Measurements from ENCODE around the gene JAZF1.

The JAZF1 gene

GRCh38 chr7:28208506-28208905 lies 27.9 kb upstream of the JAZF1 start:
- Histone ChIP-seq H3K36me3 (no peaks in the 10 kb centered on the region), H3K27me3 (no peaks in the 10 kb centered on the region), H3K4me3 (no peak overlapping the region), H3K9me3 (no peaks in the 10 kb centered on the region), H3K4me1 (no peaks in the 10 kb centered on the region), H3K27ac (no peak overlapping the region)
- DNase-seq: no peak
- TF ChIP-seq, protein P1, sequence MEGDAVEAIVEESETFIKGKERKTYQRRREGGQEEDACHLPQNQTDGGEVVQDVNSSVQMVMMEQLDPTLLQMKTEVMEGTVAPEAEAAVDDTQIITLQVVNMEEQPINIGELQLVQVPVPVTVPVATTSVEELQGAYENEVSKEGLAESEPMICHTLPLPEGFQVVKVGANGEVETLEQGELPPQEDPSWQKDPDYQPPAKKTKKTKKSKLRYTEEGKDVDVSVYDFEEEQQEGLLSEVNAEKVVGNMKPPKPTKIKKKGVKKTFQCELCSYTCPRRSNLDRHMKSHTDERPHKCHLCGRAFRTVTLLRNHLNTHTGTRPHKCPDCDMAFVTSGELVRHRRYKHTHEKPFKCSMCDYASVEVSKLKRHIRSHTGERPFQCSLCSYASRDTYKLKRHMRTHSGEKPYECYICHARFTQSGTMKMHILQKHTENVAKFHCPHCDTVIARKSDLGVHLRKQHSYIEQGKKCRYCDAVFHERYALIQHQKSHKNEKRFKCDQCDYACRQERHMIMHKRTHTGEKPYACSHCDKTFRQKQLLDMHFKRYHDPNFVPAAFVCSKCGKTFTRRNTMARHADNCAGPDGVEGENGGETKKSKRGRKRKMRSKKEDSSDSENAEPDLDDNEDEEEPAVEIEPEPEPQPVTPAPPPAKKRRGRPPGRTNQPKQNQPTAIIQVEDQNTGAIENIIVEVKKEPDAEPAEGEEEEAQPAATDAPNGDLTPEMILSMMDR (IDR thresholded peaks at IDR 0.05): no peak
- intact Hi-C loops (cut with DNase I; ENCODE audit: low total_unique reads): no loop called here

GRCh38 chr7:28207486-28208158 lies 27.0 kb upstream of the JAZF1 start:
- Histone ChIP-seq H3K36me3 (no peaks in the 10 kb centered on the region), H3K27me3 (no peaks in the 10 kb centered on the region), H3K9me3 (no peaks in the 10 kb centered on the region), H3K4me3 (no peak overlapping the region), H3K27ac (no peak overlapping the region), H3K4me1 (no peaks in the 10 kb centered on the region)
- DNase-seq: no peak
- TF ChIP-seq, protein P1 (IDR thresholded peaks at IDR 0.05): no peak
- intact Hi-C loops (cut with DNase I; ENCODE audit: low total_unique reads): no loop called here

DNA sequence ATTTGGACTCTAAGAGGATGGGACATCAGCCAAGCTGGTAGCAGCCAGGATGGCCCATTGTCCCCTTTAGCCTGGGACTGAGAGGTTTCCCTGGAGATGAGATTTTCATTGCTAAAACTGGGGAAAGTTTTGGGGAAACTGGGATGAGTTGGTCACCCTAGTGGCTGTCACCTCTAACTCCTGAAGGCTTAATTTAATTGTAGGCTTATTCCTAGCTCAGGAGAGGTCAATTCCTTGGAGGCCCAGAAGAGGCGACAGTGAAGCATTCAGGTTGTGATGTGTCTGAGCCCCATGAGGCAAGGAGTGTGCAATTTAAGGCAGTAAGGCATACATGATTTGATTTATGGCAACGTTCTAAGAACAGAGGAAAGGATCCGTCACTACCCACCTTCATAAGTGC lies 24.9 kb upstream of the JAZF1 start:
- no peaks in the 10 kb centered on the region for H3K9me3 ChIP-seq
- no peak overlapping the region for H3K27ac ChIP-seq
- no peaks in the 10 kb centered on the region for H3K27me3 ChIP-seq
- no peak for DNase-seq
- H3K36me3 ChIP-seq: no peaks in the 10 kb centered on the region
- no peaks in the 10 kb centered on the region for H3K4me1 ChIP-seq
- intact Hi-C loops (cut with DNase I; ENCODE audit: low total_unique reads): no loop called here
- H3K4me3 ChIP-seq: no peak overlapping the region
- TF ChIP-seq, protein P1 (IDR thresholded peaks at IDR 0.05): no peak

- TF ChIP-seq, protein P1 (IDR thresholded peaks at IDR 0.05): no peak
- H3K27me3 ChIP-seq: no peaks in the 10 kb centered on the region
- no peak for DNase-seq
- H3K36me3 ChIP-seq: no peaks in the 10 kb centered on the region
- intact Hi-C loops (cut with DNase I; ENCODE audit: low total_unique reads): no loop called here
- H3K4me3 ChIP-seq: no peak overlapping the region
- no peaks in the 10 kb centered on the region for H3K9me3 ChIP-seq
- no peak overlapping the region for H3K27ac ChIP-seq
- H3K4me1 ChIP-seq: no peaks in the 10 kb centered on the region
These were observed 23.1 kb upstream of the JAZF1 start for GRCh38 chr7:28203508-28204240.

GRCh38 chr7:28202222-28202621 lies 21.6 kb upstream of the JAZF1 start:
- Histone ChIP-seq H3K27me3 (no peaks in the 10 kb centered on the region), H3K4me3 (no peak overlapping the region), H3K4me1 (no peaks in the 10 kb centered on the region), H3K27ac (no peak overlapping the region), H3K9me3 (no peaks in the 10 kb centered on the region), H3K36me3 (no peaks in the 10 kb centered on the region)
- intact Hi-C loops (cut with DNase I; ENCODE audit: low total_unique reads): no loop called here
- TF ChIP-seq, protein P1 (IDR thresholded peaks at IDR 0.05): no peak
- DNase-seq: no peak

Data from tibial artery (tissue), 4 donors.